Measurements from ENCODE around the gene CFAP100. TPM values are rescaled to one million over a fixed set of nuclear protein-coding genes. Genes with fewer than 3 reads are reported as not detected.
A peak's percentile ranks its signal among the peaks of the same experiment; 100 is the strongest.

Gene CFAP100
- polyA plus RNA-seq, 3 donors, result not detected

GRCh38 chr3:126392246-126392645 lies 2.5 kb upstream of the CFAP100 start:
- DNase-seq, result no peak
- H3K27me3 Mint-ChIP-seq (ENCODE audit: low read depth in 3 of 3), result peaks cover 49 to 77% (median 61%) of the 10 kb centered on the region in 3 donors
- peaks cover 0 to 8% of the 10 kb centered on the region in 2 donors for H3K4me1 ChIP-seq (ENCODE audit: control insufficient read depth in 1 of 2, insufficient read depth in 2 of 2, low read length in 2 of 2)
- peaks cover 0 to 6% (median under 1%) of the 10 kb centered on the region in 7 donors for H3K9me3 Mint-ChIP-seq
- peak overlapping the region in 1 of 2 donors; percentile 18 for H3K4me3 Mint-ChIP-seq
- H3K27ac Mint-ChIP-seq, result no peak overlapping the region
- H3K36me3 ChIP-seq (replicated peaks in 1 of 2; ENCODE audit: control insufficient read depth in 1 of 2, insufficient read depth in 2 of 2, low read length in 2 of 2), result no peaks in the 10 kb centered on the region
- intact Hi-C loops (cut with micrococcal nuclease), result loop anchor here in 1 of 2 donors (10.0 kb wide), 1 partner anchor 467 kb away; no protein-coding TSS in a partner anchor
- H3K4me3 ChIP-seq (replicated peaks in 1 of 3; ENCODE audit: low read depth in 2 of 3, low read length in 3 of 3), result no peak overlapping the region
- no peak overlapping the region for H2AFZ ChIP-seq (ENCODE audit: insufficient read depth, low read depth, low read length, poor library complexity, severe bottlenecking)
- no peaks in the 10 kb centered on the region for H3K36me3 Mint-ChIP-seq
- TF ChIP-seq CTCF (IDR thresholded peaks at IDR 0.05), result no peak
- H3K9me3 ChIP-seq (replicated peaks in 1 of 2; ENCODE audit: control insufficient read depth in 1 of 2, insufficient read depth in 1 of 2, low read length in 2 of 2), result no peaks in the 10 kb centered on the region
- no peak overlapping the region for H3K27ac ChIP-seq (ENCODE audit: low read depth in 1 of 2, low read length in 2 of 2)
- WGBS (ENCODE audit: insufficient coverage), result 92% methylated on average over 9 of the region's 12 CpGs
- H3K79me2 ChIP-seq (ENCODE audit: insufficient read depth, low read length), result no peaks in the 10 kb centered on the region
- no peak overlapping the region for H3K9ac ChIP-seq (ENCODE audit: insufficient read depth, low read length, poor library complexity, severe bottlenecking)
- H3K4me1 Mint-ChIP-seq, result peaks cover 7% of the 10 kb centered on the region
- peaks cover 16 to 52% of the 10 kb centered on the region in 2 donors for H3K27me3 ChIP-seq (ENCODE audit: control insufficient read depth in 2 of 2, insufficient read depth in 2 of 2, low read length in 2 of 2)
- H3K4me2 ChIP-seq (replicated peaks; ENCODE audit: extremely low read depth, low read length, poor library complexity, severe bottlenecking), result no peak overlapping the region
- no peaks in the 10 kb centered on the region for H4K20me1 ChIP-seq (ENCODE audit: insufficient read depth, low read length)

GRCh38 chr3:126393563-126393962 lies 1.1 kb upstream of the CFAP100 start:
- peaks cover 7% of the 10 kb centered on the region for H3K4me1 Mint-ChIP-seq
- peaks cover 6 to 17% (median 12%) of the 10 kb centered on the region in 7 donors for H3K9me3 Mint-ChIP-seq
- no peak overlapping the region for H3K27ac ChIP-seq (ENCODE audit: low read depth in 1 of 2, low read length in 2 of 2)
- no peak for TF ChIP-seq CTCF (IDR thresholded peaks at IDR 0.05)
- H3K4me2 ChIP-seq (replicated peaks; ENCODE audit: extremely low read depth, low read length, poor library complexity, severe bottlenecking), result no peak overlapping the region
- peaks cover 16 to 52% of the 10 kb centered on the region in 2 donors for H3K27me3 ChIP-seq (ENCODE audit: control insufficient read depth in 2 of 2, insufficient read depth in 2 of 2, low read length in 2 of 2)
- H3K9ac ChIP-seq (ENCODE audit: insufficient read depth, low read length, poor library complexity, severe bottlenecking), result no peak overlapping the region
- H3K36me3 ChIP-seq (replicated peaks in 1 of 2; ENCODE audit: control insufficient read depth in 1 of 2, insufficient read depth in 2 of 2, low read length in 2 of 2), result no peaks in the 10 kb centered on the region
- no peaks in the 10 kb centered on the region for H3K36me3 Mint-ChIP-seq
- DNase-seq, result no peak
- peaks cover 0 to 8% of the 10 kb centered on the region in 2 donors for H3K4me1 ChIP-seq (ENCODE audit: control insufficient read depth in 1 of 2, insufficient read depth in 2 of 2, low read length in 2 of 2)
- H4K20me1 ChIP-seq (ENCODE audit: insufficient read depth, low read length), result no peaks in the 10 kb centered on the region
- peaks cover 51 to 69% (median 61%) of the 10 kb centered on the region in 3 donors for H3K27me3 Mint-ChIP-seq (ENCODE audit: low read depth in 3 of 3)
- 96% methylated on average over 3 of the region's 4 CpGs for WGBS (ENCODE audit: insufficient coverage)
- H2AFZ ChIP-seq (ENCODE audit: insufficient read depth, low read depth, low read length, poor library complexity, severe bottlenecking), result no peak overlapping the region
- peaks cover 7 to 12% of the 10 kb centered on the region in 2 donors for H3K9me3 ChIP-seq (replicated peaks in 1 of 2; ENCODE audit: control insufficient read depth in 1 of 2, insufficient read depth in 1 of 2, low read length in 2 of 2)
- H3K4me3 ChIP-seq (replicated peaks in 1 of 3; ENCODE audit: low read depth in 2 of 3, low read length in 3 of 3), result no peak overlapping the region
- intact Hi-C loops (cut with micrococcal nuclease), result loop anchor here in 1 of 2 donors (10.0 kb wide), 1 partner anchor 469 kb away; no protein-coding TSS in a partner anchor
- H3K79me2 ChIP-seq (ENCODE audit: insufficient read depth, low read length), result no peaks in the 10 kb centered on the region
- H3K27ac Mint-ChIP-seq, result no peak overlapping the region
- H3K4me3 Mint-ChIP-seq, result peak overlapping the region in 1 of 2 donors; percentile 68

All from CD14-positive monocyte (primary cell).